Measurements from ENCODE around the gene PIP4P1. TPM values are rescaled to one million over a fixed set of nuclear protein-coding genes. Genes with fewer than 3 reads are reported as not detected.

The PIP4P1 gene
- total and polyA plus RNA-seq, 2 donors from 2014 or later = 33.3 to 35.7 TPM

DNA sequence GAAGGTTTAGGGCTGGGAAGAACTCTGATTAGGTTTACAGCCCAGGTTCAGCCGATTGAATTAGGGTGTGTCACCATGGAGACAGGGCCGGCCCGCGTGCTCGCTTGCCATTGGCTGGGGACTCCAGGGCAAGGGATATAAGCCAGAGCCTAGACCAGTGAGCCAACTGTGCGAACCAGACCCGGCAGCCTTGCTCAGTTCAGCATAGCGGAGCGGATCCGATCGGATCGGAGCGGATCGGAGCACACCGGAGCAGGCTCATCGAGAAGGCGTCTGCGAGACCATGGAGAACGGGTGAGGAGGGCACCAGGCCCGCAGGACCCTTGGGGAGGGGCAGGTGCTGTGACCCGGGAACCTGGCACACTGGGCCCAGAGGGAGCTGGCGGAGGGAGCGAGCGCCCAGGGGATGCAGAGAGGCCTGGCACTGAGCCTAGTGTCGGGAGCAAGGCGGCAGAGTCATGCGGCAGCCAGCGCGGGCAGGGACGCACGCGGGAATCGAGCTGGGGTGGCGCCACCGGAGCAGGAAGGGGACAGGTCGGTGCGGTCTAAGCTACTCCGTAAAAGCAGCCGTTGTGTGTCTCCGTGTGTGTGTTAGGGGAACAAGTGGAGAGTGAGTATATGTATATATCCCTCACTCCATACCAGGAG is 8.1 kb upstream of the PIP4P1 start, which contains the start of gene PNP:
PNP (plus strand) TSS at position 165 of the 648 bp plus-strand sequence; CDS start at position 284, 119 bp downstream.
- Histone ChIP-seq H3K27me3 (ENCODE audit: control insufficient read depth, insufficient read depth, low read length) (no peaks in the 10 kb centered on the region), H3K27ac (ENCODE audit: low read depth in 2 of 2, low read length in 2 of 2) (peak within 1 kb of the TSS; percentile 91 to 96), H3K4me1 (ENCODE audit: control insufficient read depth in 2 of 3, insufficient read depth in 2 of 3, low read depth in 1 of 3, low read length in 3 of 3) (peaks cover 0 to 16% (median 9%) of the 10 kb centered on the region in 3 donors), H3K4me3 (ENCODE audit: low read length in 3 of 3) (peak within 1 kb of the TSS; percentile 75 to 100 (median 94)), H3K9me3 (ENCODE audit: control insufficient read depth in 2 of 3, insufficient read depth in 1 of 3, low read length in 3 of 3) (no peaks in the 10 kb centered on the region), H3K36me3 (ENCODE audit: control insufficient read depth in 2 of 3, insufficient read depth in 3 of 3, low read length in 3 of 3) (peaks cover 0 to 13% (median 7%) of the 10 kb centered on the region in 3 donors), H3K9ac (ENCODE audit: low read length in 3 of 3) (peak within 1 kb of the TSS; percentile 65 to 93 (median 88))
- TF ChIP-seq, protein P1, sequence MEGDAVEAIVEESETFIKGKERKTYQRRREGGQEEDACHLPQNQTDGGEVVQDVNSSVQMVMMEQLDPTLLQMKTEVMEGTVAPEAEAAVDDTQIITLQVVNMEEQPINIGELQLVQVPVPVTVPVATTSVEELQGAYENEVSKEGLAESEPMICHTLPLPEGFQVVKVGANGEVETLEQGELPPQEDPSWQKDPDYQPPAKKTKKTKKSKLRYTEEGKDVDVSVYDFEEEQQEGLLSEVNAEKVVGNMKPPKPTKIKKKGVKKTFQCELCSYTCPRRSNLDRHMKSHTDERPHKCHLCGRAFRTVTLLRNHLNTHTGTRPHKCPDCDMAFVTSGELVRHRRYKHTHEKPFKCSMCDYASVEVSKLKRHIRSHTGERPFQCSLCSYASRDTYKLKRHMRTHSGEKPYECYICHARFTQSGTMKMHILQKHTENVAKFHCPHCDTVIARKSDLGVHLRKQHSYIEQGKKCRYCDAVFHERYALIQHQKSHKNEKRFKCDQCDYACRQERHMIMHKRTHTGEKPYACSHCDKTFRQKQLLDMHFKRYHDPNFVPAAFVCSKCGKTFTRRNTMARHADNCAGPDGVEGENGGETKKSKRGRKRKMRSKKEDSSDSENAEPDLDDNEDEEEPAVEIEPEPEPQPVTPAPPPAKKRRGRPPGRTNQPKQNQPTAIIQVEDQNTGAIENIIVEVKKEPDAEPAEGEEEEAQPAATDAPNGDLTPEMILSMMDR (IDR thresholded peaks at IDR 0.05; ENCODE audit: borderline replicate concordance, extremely low read depth, insufficient read depth) = no peak
- intact Hi-C loops (cut with DNase I) = no loop called here
- FAIRE-seq (no peak), DNase-seq (peak; percentile 89 to 96 (median 93))

DNA sequence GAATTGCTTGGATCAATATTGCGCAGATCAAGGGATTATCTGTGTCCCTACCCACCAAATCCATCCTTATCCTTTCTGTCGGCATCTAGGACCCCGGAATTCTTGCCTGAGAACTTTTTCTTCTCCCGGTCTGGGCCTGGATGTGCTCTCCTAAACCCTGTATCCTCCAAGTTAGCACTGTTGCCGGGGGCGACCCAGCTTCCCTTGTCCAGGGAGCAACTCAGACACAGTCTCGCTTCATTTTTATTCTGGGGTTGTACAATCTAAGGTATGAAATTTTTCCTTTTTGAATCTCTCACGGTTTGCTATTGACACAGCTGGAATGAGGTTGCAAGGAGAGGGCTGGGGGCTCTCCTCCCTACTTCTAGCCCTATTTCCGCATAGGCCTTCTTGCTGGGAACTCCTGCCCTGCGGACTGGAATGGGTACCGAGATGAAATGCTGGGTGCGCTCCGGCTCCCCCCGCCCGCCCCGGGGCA is 7.6 kb upstream of the PIP4P1 start:
- TF ChIP-seq, protein P1 (IDR thresholded peaks at IDR 0.05; ENCODE audit: borderline replicate concordance, extremely low read depth, insufficient read depth) = no peak
- Histone ChIP-seq H3K4me3 (ENCODE audit: low read length in 3 of 3) (peak overlapping the region; percentile 75 to 100 (median 94)), H3K9me3 (ENCODE audit: control insufficient read depth in 2 of 3, insufficient read depth in 1 of 3, low read length in 3 of 3) (no peaks in the 10 kb centered on the region), H3K27ac (ENCODE audit: low read depth in 2 of 2, low read length in 2 of 2) (peak overlapping the region; percentile 91 to 96), H3K4me1 (ENCODE audit: control insufficient read depth in 2 of 3, insufficient read depth in 2 of 3, low read depth in 1 of 3, low read length in 3 of 3) (peaks cover 0 to 16% (median 9%) of the 10 kb centered on the region in 3 donors), H3K36me3 (ENCODE audit: control insufficient read depth in 2 of 3, insufficient read depth in 3 of 3, low read length in 3 of 3) (peaks cover 0 to 7% (median 1%) of the 10 kb centered on the region in 3 donors), H3K27me3 (ENCODE audit: control insufficient read depth, insufficient read depth, low read length) (no peaks in the 10 kb centered on the region), H3K9ac (ENCODE audit: low read length in 3 of 3) (peak overlapping the region in 1 of 3 donors; percentile 93)
- intact Hi-C loops (cut with DNase I) = no loop called here
- FAIRE-seq (no peak), DNase-seq (peak in 1 of 5 donors; percentile 42)

DNA sequence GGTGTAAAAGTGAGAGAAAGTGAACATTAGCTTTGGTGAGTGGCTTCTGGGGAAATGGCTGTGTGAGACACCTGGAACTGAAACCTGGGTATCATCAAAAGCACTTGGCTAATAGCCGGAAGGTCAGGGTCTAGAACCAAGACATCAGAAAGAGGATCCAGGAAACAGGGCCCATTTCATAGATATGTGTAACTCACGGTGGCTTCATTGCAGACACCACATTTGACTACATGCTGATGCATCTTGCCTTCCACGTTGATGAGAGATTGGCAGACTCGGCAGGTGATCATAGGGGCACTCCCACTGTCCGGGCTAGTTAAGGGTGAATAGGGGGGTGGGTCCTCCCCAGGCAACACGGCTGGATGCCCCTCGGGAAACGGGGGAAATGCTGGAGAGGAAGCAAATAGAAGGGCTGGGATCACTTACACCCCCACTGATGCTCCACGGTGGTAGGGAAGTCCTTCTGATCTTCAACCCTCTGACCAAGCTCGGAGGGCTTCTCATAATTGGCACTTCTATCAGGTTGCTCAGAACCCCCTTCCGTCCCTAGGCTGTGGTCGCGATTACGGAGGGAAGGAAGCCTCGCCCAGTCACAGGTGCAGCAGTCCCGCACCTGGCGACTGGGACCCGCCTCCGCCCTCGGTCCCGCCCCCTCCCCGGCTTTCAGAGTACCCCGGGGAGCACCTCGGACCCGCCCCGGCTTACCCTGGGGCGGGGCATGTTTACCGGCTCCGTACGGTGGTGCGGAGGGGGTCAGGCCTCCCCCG is 593 bp downstream of the PIP4P1 start:
- Histone ChIP-seq H3K4me1 (ENCODE audit: control insufficient read depth in 2 of 3, insufficient read depth in 2 of 3, low read depth in 1 of 3, low read length in 3 of 3) (peaks cover 3 to 19% (median 18%) of the 10 kb centered on the region in 3 donors), H3K27ac (ENCODE audit: low read depth in 2 of 2, low read length in 2 of 2) (peak overlapping the region; percentile 87 to 94), H3K36me3 (ENCODE audit: control insufficient read depth in 2 of 3, insufficient read depth in 3 of 3, low read length in 3 of 3) (peaks cover 7 to 40% (median 21%) of the 10 kb centered on the region in 3 donors), H3K4me3 (ENCODE audit: low read length in 3 of 3) (peak overlapping the region; percentile 78 to 91 (median 81)), H3K27me3 (ENCODE audit: control insufficient read depth, insufficient read depth, low read length) (no peaks in the 10 kb centered on the region), H3K9ac (ENCODE audit: low read length in 3 of 3) (peak overlapping the region; percentile 42 to 80 (median 72)), H3K9me3 (ENCODE audit: control insufficient read depth in 2 of 3, insufficient read depth in 1 of 3, low read length in 3 of 3) (no peaks in the 10 kb centered on the region)
- intact Hi-C loops (cut with DNase I) = no loop called here
- DNase-seq = peak; percentile 34 to 90 (median 56)
- FAIRE-seq = no peak
- TF ChIP-seq, protein P1 (IDR thresholded peaks at IDR 0.05; ENCODE audit: borderline replicate concordance, extremely low read depth, insufficient read depth) = no peak

All from kidney (tissue), 14 donors.